OCI-LY1 (cell line): ENCODE data around the gene CDH23.

Experiments
- H2AFZ ChIP-seq: fragments of 200-600 bp; sonication (generic), shearing (Covaris generic); 2 replicates; pipeline ENCODE4 v1.6.0; 2014; ENCODE audit warnings: antibody characterized with exemption, mild to moderate bottlenecking, low read length
- H3F3A ChIP-seq: fragments of 200-600 bp; sonication (generic), shearing (Covaris generic); 2 replicates; pipeline ENCODE4 v1.6.0; 2014; ENCODE audit warnings: mild to moderate bottlenecking, antibody characterized with exemption, low read length, moderate library complexity; ENCODE audit not compliant: insufficient read depth
- H3K27ac ChIP-seq: fragments of 200-600 bp; sonication (generic); 2 replicates; pipeline ENCODE4 v1.5.1; 2014; ENCODE audit warnings: low read length, mixed run types, mild to moderate bottlenecking, low read depth; ENCODE audit not compliant: poor library complexity, severe bottlenecking
- H3K27me3 ChIP-seq: fragments of 200-600 bp; sonication (generic); 2 replicates; pipeline ENCODE4 v1.6.0; 2014; ENCODE audit warnings: antibody characterized with exemption, mild to moderate bottlenecking, low read length, moderate library complexity; ENCODE audit not compliant: insufficient read depth
- H3K36me3 ChIP-seq: fragments of 200-600 bp; sonication (generic); 2 replicates; pipeline ENCODE4 v1.6.1; 2014; ENCODE audit warnings: mild to moderate bottlenecking, antibody characterized with exemption, low read length, moderate library complexity, mixed read lengths; ENCODE audit not compliant: insufficient read depth
- H3K4me1 ChIP-seq: fragments of 200-600 bp; sonication (generic); 2 replicates; pipeline ENCODE4 v1.5.1; 2014; ENCODE audit warnings: mild to moderate bottlenecking, low read length, moderate library complexity; ENCODE audit not compliant: insufficient read depth, severe bottlenecking
- H3K4me2 ChIP-seq: fragments of 200-600 bp; sonication (generic), shearing (Covaris generic); 2 replicates; pipeline ENCODE4 v1.6.1; 2014; ENCODE audit warnings: low read length
- H3K4me3 ChIP-seq: fragments of 200-600 bp; sonication (generic); 2 replicates; pipeline ENCODE4 v1.5.1; 2014; ENCODE audit warnings: low read length, low read depth, mild to moderate bottlenecking, mixed read lengths; ENCODE audit not compliant: poor library complexity, severe bottlenecking
- H3K79me2 ChIP-seq: fragments of 200-600 bp; shearing (Covaris generic); 2 replicates; pipeline ENCODE4 v1.6.1; 2016; ENCODE audit warnings: mixed run types, low read length, mixed read lengths; ENCODE audit not compliant: insufficient read depth
- H3K9ac ChIP-seq: fragments of 200-600 bp; sonication (generic), shearing (Covaris generic); 2 replicates; pipeline ENCODE4 v1.6.1; 2014; ENCODE audit warnings: mild to moderate bottlenecking, low read length, mixed read lengths
- H3K9me2 ChIP-seq: fragments of 200-600 bp; sonication (generic), shearing (Covaris generic); 2 replicates; pipeline ENCODE4 v1.6.1; 2014; ENCODE audit warnings: low read depth, mild to moderate bottlenecking, low read length, mixed read lengths
- H3K9me3 ChIP-seq: fragments of 200-600 bp; shearing (Covaris generic); 2 replicates; pipeline ENCODE4 v1.6.1; 2014; ENCODE audit warnings: low read length, mixed read lengths
- H4K20me1 ChIP-seq: fragments of 200-600 bp; sonication (generic), shearing (Covaris generic); 2 replicates; pipeline ENCODE4 v1.6.0; 2016; ENCODE audit warnings: mild to moderate bottlenecking, low read length; ENCODE audit not compliant: insufficient read depth
- EZH2 ChIP-seq: fragments of 200-600 bp; sonication (generic), shearing (Covaris generic); IDR thresholded peaks from 2 replicates; pipeline ENCODE4 v1.8.0; 2017; ENCODE audit warnings: borderline replicate concordance, mixed run types, mild to moderate bottlenecking, antibody characterized with exemption, low read length, moderate library complexity, mixed read lengths
- TF ChIP-seq, protein P1 (sequence below): fragments of 200-600 bp; sonication (generic), shearing (Covaris generic); IDR thresholded peaks from 2 replicates; pipeline ENCODE4 v1.5.1; 2017; ENCODE audit warnings: mild to moderate bottlenecking, antibody characterized with exemption, low read length, moderate library complexity, mixed read lengths

Gene CDH23

DNA sequence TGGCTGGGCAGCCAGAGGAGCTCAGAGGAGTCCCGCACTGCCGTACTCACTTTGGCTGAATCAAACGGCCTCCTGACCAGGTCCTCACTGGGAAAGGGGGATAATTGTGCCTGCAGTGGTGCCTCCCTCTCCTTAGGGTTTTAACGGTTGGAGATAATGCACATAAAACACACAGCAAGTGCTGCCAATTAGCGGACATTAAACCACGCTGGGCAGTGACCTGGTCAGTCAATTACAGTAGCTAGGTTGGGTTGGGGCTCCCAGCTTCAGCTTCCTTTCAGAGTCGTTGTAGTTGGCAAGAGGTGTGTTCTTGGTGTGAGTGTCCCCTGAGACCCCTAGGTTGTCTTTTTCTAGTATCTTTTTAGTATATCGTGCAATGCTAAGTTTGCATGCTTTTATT, 176.2 kb downstream of the CDH23 start:
- H3K4me2 ChIP-seq, result no peak overlapping the region
- no peaks in the 10 kb centered on the region for H3K9me3 ChIP-seq
- no peaks in the 10 kb centered on the region for H3F3A ChIP-seq
- no peaks in the 10 kb centered on the region for H3K79me2 ChIP-seq
- no peak overlapping the region for H3K27ac ChIP-seq
- no peak overlapping the region for H3K4me3 ChIP-seq
- no peaks in the 10 kb centered on the region for H3K4me1 ChIP-seq
- TF ChIP-seq EZH2, result no peak
- TF ChIP-seq, protein P1, sequence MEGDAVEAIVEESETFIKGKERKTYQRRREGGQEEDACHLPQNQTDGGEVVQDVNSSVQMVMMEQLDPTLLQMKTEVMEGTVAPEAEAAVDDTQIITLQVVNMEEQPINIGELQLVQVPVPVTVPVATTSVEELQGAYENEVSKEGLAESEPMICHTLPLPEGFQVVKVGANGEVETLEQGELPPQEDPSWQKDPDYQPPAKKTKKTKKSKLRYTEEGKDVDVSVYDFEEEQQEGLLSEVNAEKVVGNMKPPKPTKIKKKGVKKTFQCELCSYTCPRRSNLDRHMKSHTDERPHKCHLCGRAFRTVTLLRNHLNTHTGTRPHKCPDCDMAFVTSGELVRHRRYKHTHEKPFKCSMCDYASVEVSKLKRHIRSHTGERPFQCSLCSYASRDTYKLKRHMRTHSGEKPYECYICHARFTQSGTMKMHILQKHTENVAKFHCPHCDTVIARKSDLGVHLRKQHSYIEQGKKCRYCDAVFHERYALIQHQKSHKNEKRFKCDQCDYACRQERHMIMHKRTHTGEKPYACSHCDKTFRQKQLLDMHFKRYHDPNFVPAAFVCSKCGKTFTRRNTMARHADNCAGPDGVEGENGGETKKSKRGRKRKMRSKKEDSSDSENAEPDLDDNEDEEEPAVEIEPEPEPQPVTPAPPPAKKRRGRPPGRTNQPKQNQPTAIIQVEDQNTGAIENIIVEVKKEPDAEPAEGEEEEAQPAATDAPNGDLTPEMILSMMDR, result no peak
- no peaks in the 10 kb centered on the region for H3K36me3 ChIP-seq
- no peak overlapping the region for H2AFZ ChIP-seq
- H4K20me1 ChIP-seq, result no peaks in the 10 kb centered on the region
- H3K9me2 ChIP-seq, result no peaks in the 10 kb centered on the region
- no peaks in the 10 kb centered on the region; the same call in 1 of the 2 replicates for H3K27me3 ChIP-seq
- no peak overlapping the region for H3K9ac ChIP-seq

DNA sequence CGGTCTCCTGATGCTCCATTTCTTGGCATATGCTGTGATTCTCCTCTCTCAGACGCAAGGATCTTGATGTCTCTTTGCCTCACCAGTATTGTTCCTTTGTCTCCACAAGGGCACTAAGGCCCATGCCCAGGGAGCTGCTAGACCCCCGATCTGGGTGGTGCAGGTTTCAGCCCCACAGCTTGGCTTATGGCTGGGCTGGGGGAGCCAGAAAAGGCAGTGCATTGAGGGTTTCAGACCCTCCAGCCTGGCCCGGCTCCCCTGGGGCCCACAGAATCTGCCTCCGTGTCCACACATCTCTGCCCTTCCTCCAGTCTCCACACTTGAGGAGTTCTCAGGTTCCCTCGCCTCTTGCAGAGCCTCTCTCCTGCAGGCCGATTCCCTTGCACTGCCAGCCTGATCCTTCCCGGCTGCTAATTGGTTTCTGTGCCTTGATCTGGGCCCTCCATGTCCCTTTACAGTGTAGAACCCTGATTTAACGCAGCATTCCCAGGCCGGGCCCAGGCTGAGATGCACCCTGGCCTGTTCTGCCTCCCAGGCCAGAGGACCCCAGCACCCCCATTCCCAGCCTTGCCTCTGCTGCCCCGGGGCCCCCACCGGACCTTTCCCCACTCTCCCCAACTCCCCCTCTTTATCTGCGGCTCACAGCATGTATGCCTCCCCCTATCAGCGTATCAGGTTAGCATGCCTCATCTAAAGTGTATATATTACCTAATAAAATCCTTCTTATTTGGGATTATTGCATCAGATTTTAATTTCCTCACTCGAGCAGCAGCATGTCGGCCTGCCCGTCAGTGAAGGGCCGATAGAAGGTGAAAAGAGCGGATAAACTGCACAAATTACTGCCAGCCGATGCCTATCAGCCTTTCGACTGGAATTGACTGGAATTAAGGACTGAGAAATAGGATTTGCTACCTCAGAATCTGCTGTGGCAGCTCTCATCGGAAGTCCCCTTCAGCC, 177.1 kb downstream of the CDH23 start:
- no peaks in the 10 kb centered on the region for H4K20me1 ChIP-seq
- no peaks in the 10 kb centered on the region for H3K4me1 ChIP-seq
- no peak overlapping the region for H3K27ac ChIP-seq
- no peaks in the 10 kb centered on the region for H3K36me3 ChIP-seq
- H3K79me2 ChIP-seq, result no peaks in the 10 kb centered on the region
- H3K4me2 ChIP-seq, result no peak overlapping the region
- H2AFZ ChIP-seq, result no peak overlapping the region
- H3K9ac ChIP-seq, result no peak overlapping the region
- H3K9me2 ChIP-seq, result no peaks in the 10 kb centered on the region
- H3F3A ChIP-seq, result no peaks in the 10 kb centered on the region
- TF ChIP-seq, protein P1, result no peak
- TF ChIP-seq EZH2, result no peak
- no peaks in the 10 kb centered on the region; the same call in 1 of the 2 replicates for H3K27me3 ChIP-seq
- H3K4me3 ChIP-seq, result no peak overlapping the region
- H3K9me3 ChIP-seq, result no peaks in the 10 kb centered on the region

DNA sequence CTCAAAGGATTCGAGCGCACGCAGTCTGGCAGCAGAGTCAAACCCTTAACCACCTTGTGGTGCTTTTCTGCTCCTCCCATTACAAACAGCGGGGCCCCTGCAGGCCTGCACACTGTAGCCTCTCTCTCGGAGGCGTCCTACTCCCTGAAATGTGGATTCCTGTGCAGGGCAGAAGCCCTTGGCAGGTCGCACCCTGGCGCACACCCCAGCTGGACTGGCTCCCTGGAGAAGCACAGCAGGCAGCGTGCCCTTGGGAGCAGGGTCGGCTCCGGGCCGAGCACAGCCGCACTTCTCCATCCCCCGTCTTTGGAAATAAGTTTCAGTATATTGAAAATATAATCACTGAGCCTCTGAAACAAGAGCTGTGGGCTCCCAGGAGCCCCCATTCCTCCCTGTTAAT, 178.7 kb downstream of the CDH23 start:
- Histone ChIP-seq H3K9ac (no peak overlapping the region), H3F3A (no peaks in the 10 kb centered on the region), H3K4me2 (no peak overlapping the region)

More for the DNA sequence above, 178.7 kb downstream of the CDH23 start:
- Histone ChIP-seq H4K20me1 (no peaks in the 10 kb centered on the region), H3K9me3 (no peaks in the 10 kb centered on the region), H3K27ac (no peak overlapping the region), H3K4me3 (no peak overlapping the region), H3K79me2 (no peaks in the 10 kb centered on the region), H3K36me3 (no peaks in the 10 kb centered on the region), H3K9me2 (no peaks in the 10 kb centered on the region), H2AFZ (no peak overlapping the region), H3K27me3 (no peaks in the 10 kb centered on the region; the same call in 1 of the 2 replicates), H3K4me1 (no peaks in the 10 kb centered on the region)
- TF ChIP-seq EZH2, result no peak
- TF ChIP-seq, protein P1, result no peak
